ENCODE measurements around the gene SLAMF1.

The SLAMF1 gene

GRCh38 chr1:160640359-160641123 lies 6.3 kb downstream of the SLAMF1 start:
- no peak for DNase-seq (ENCODE audit: low read depth in 2 of 2)

GRCh38 chr1:160639652-160640051 lies 7.2 kb downstream of the SLAMF1 start:
- no peak for DNase-seq (ENCODE audit: low read depth in 2 of 2)

GRCh38 chr1:160638926-160639325 lies 7.9 kb downstream of the SLAMF1 start:
- no peak for DNase-seq (ENCODE audit: low read depth in 2 of 2)

GRCh38 chr1:160638540-160638857 lies 8.3 kb downstream of the SLAMF1 start:
- no peak for DNase-seq (ENCODE audit: low read depth in 2 of 2)

GRCh38 chr1:160637821-160638539 lies 8.9 kb downstream of the SLAMF1 start:
- no peak for DNase-seq (ENCODE audit: low read depth in 2 of 2)

- no peak for DNase-seq (ENCODE audit: low read depth in 2 of 2)
Observed at GRCh38 chr1:160637065-160637464, 9.8 kb downstream of the SLAMF1 start.

- no peak for DNase-seq (ENCODE audit: low read depth in 2 of 2)
Observed at GRCh38 chr1:160636547-160636946, 10.3 kb downstream of the SLAMF1 start.

GRCh38 chr1:160636076-160636475 lies 10.8 kb downstream of the SLAMF1 start:
- no peak for DNase-seq (ENCODE audit: low read depth in 2 of 2)

- no peak for DNase-seq (ENCODE audit: low read depth in 2 of 2)
Observed at GRCh38 chr1:160634543-160635491, 12.0 kb downstream of the SLAMF1 start.

GRCh38 chr1:160633330-160633903 lies 13.4 kb downstream of the SLAMF1 start:
- DNase-seq (ENCODE audit: low read depth in 2 of 2): no peak

GRCh38 chr1:160631983-160632625 lies 14.7 kb downstream of the SLAMF1 start:
- no peak for DNase-seq (ENCODE audit: low read depth in 2 of 2)

- DNase-seq (ENCODE audit: low read depth in 2 of 2): no peak
Observed at GRCh38 chr1:160630523-160631451, 16.1 kb downstream of the SLAMF1 start.

GRCh38 chr1:160629286-160630210 lies 17.3 kb downstream of the SLAMF1 start:
- DNase-seq (ENCODE audit: low read depth in 2 of 2): peak in 1 of 2 donors; percentile 50

GRCh38 chr1:160628799-160629263 lies 18.0 kb downstream of the SLAMF1 start:
- no peak for DNase-seq (ENCODE audit: low read depth in 2 of 2)

- peak in 1 of 2 donors; percentile 66 for DNase-seq (ENCODE audit: low read depth in 2 of 2)
Observed at GRCh38 chr1:160627677-160628289, 19.1 kb downstream of the SLAMF1 start.

GRCh38 chr1:160626509-160627342 lies 20.1 kb downstream of the SLAMF1 start:
- no peak for DNase-seq (ENCODE audit: low read depth in 2 of 2)

- peak; percentile 50 to 60 for DNase-seq (ENCODE audit: low read depth in 2 of 2)
Observed at GRCh38 chr1:160625725-160626498, 20.9 kb downstream of the SLAMF1 start.

Measured in activated CD4-positive, alpha-beta T cell treated with anti-CD3 and anti-CD28 coated beads for 24 hours (primary cell).